SU-DHL-6 (cell line): ENCODE results near the gene RANBP17.

Experiments
- CTCF ChIP-seq: fragments of 200-600 bp; sonication (generic); IDR thresholded peaks from one replicate; pipeline ENCODE4 v1.5.1; 2017; ENCODE audit warnings: antibody characterized with exemption, mild to moderate bottlenecking, low read length, moderate library complexity; ENCODE audit not compliant: insufficient read depth, poor library complexity, severe bottlenecking
- EZH2phosphoT487 ChIP-seq: fragments of 200-600 bp; sonication (generic), shearing (Covaris generic); conservative IDR thresholded peaks from 2 replicates; pipeline ENCODE4 v1.6.1; 2018; ENCODE audit warnings: mild to moderate bottlenecking, antibody characterized with exemption, low read length, moderate library complexity, mixed read lengths

- TF ChIP-seq CTCF (no peak), EZH2phosphoT487 (no peak)
These were observed 478.7 kb downstream of the RANBP17 start for GRCh38 chr5:171340491-171340890.
